Activated gamma-delta T cell (primary cell): ENCODE data around the gene CRISP3.
"Not testable (repeated sequence)": the region's sequence is repeated elsewhere in the genome, so short reads cannot be mapped to it uniquely, and the experiment has no call there.

Source experiments
- DNase-seq: peaks from one replicate; lab custom pipeline; 2025; lab: John Stamatoyannopoulos, UW
- total RNA-seq, 2 donors: gene quantifications; one replicate each; lab custom pipeline; 2026; lab: John Stamatoyannopoulos, UW

CRISP3 gene
- 0 reads per million in 2 donors for total RNA-seq

GRCh38 chr6:49744259-49744658 lies at the start of gene CRISP3:
CRISP3 (minus strand) TSS chr6:49744388; CDS start chr6:49744367, 21 bp downstream.
- no peak for DNase-seq

GRCh38 chr6:49790341-49790740 lies 46.2 kb upstream of the CRISP3 start:
- no peak for DNase-seq

GRCh38 chr6:49787176-49787575 lies 43.0 kb upstream of the CRISP3 start, which contains the start of gene PGK2:
PGK2 (minus strand) TSS chr6:49787285; CDS start chr6:49787187, 98 bp downstream.
- no peak for DNase-seq

- DNase-seq, result no peak
Measured at GRCh38 chr6:49784272-49784671, 40.1 kb upstream of the CRISP3 start.

GRCh38 chr6:49782725-49783124 lies 38.5 kb upstream of the CRISP3 start:
- no peak for DNase-seq

GRCh38 chr6:49782293-49782692 lies 38.1 kb upstream of the CRISP3 start:
- DNase-seq, result no peak

GRCh38 chr6:49776444-49776843 lies 32.3 kb upstream of the CRISP3 start:
- no peak for DNase-seq

GRCh38 chr6:49775043-49775442 lies 30.9 kb upstream of the CRISP3 start:
- DNase-seq, result no peak

- DNase-seq, result no peak
Measured at GRCh38 chr6:49772285-49772684, 28.1 kb upstream of the CRISP3 start.

GRCh38 chr6:49766762-49767161 lies 22.6 kb upstream of the CRISP3 start:
- no peak for DNase-seq

GRCh38 chr6:49764571-49765236 lies 20.5 kb upstream of the CRISP3 start:
- no peak for DNase-seq

GRCh38 chr6:49743429-49743828 lies 759 bp downstream of the CRISP3 start:
- DNase-seq, result no peak

GRCh38 chr6:49739423-49739822 lies 4.8 kb downstream of the CRISP3 start:
- DNase-seq, result no peak

- DNase-seq, result no peak
Measured at GRCh38 chr6:49736017-49736508, 8.1 kb downstream of the CRISP3 start.

GRCh38 chr6:49733680-49734079 lies 10.5 kb downstream of the CRISP3 start:
- no peak for DNase-seq

GRCh38 chr6:49732781-49733180 lies 11.4 kb downstream of the CRISP3 start:
- no peak for DNase-seq

GRCh38 chr6:49730251-49730650 lies 13.9 kb downstream of the CRISP3 start:
- no peak for DNase-seq

GRCh38 chr6:49723917-49724316 lies 20.3 kb downstream of the CRISP3 start:
- not testable (repeated sequence) for DNase-seq

GRCh38 chr6:49721297-49721696 lies 22.9 kb downstream of the CRISP3 start:
- DNase-seq, result no peak

GRCh38 chr6:49720372-49720771 lies 23.8 kb downstream of the CRISP3 start:
- DNase-seq, result no peak

GRCh38 chr6:49713346-49713745 lies 30.8 kb downstream of the CRISP3 start, which contains the start of gene CRISP2:
CRISP2 (minus strand) TSS chr6:49713543; CDS start chr6:49709196, 4,347 bp downstream.
- no peak for DNase-seq

- DNase-seq, result no peak
Measured at GRCh38 chr6:49698478-49698877, 45.7 kb downstream of the CRISP3 start.

GRCh38 chr6:49693512-49693911 lies 50.7 kb downstream of the CRISP3 start:
- DNase-seq, result no peak

- no peak for DNase-seq
Measured at GRCh38 chr6:49692534-49692933, 51.7 kb downstream of the CRISP3 start.
